Measurements from ENCODE around the gene TRAF1.
"Not testable (repeated sequence)": the region's sequence is repeated elsewhere in the genome, so short reads cannot be mapped to it uniquely, and the experiment has no call there.

The TRAF1 gene

DNA sequence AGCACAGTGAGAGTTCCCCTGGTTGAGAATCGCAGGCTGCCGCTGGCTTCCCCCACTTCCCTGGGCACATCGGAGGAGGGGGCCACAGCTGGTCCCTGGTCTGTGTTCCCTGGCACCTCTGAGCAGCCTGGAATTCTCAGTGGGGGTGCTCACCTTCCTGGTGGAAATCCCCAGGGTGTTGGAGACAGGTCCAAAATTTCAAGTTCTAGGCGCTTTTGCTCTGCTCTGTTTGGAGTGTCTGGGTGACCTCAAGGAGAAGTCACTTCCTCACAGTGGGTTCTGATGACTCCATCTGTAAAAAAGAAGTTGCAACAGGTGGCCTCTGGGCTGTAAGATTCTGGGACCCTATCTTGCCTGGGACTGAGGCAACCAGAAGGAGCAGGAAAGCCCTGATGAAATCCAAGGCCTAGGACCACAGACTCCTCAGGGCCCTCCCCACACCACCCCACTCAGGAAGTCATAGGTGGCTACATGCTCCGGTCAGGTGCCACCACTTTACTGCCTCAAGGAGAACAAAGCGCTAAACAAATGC is at the start of gene TRAF1:
Gene TRAF1, minus strand, starts transcription at position 400 of the 532 bp plus-strand sequence. CDS start 721 bp downstream, outside the sequence.
- DNase-seq: no peak

DNA sequence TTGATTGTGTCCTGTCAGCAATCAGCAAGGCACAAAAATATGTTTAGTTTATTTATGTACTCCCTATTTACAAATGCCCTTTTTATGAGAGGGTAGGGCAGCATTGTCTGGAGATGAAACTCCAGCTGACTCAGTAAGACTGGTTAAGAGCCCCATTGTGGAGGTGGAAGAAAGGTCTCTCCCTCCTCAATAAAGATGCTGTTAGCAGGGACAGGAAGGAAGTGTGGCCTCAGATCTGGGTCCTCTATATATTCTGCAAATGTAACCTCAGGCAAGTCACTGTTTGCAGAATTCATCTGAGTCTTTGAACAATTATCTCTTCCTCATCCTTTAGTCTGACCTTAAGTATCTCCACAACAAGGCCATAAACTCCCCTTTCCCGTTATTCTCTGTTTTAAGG is 48.3 kb upstream of the TRAF1 start:
- no peak for DNase-seq

- DNase-seq: no peak
These were observed 47.6 kb upstream of the TRAF1 start for GRCh38 chr9:120974181-120974580.

- no peak for DNase-seq
These were observed 45.3 kb upstream of the TRAF1 start for GRCh38 chr9:120971938-120972337.

DNA sequence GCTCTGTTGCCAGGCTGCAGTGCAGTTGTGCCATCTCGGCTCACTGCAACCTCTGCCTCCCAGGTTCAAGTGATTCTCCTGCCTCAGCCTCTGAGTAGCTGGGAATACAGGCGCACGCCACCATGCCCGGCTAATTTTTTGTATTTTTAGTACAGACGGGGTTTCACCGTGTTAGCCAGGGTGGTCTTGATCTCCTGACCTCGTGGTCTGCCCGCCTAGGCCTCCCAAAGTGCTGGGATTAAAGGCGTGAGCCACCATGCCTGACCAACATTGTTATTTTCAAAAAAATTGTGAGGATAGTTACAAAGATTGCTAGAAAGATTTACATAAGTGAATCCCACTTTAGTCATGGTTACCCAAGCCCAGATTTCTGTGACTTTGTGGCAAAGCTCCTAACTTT is 44.9 kb upstream of the TRAF1 start:
- not testable (repeated sequence) for DNase-seq

DNA sequence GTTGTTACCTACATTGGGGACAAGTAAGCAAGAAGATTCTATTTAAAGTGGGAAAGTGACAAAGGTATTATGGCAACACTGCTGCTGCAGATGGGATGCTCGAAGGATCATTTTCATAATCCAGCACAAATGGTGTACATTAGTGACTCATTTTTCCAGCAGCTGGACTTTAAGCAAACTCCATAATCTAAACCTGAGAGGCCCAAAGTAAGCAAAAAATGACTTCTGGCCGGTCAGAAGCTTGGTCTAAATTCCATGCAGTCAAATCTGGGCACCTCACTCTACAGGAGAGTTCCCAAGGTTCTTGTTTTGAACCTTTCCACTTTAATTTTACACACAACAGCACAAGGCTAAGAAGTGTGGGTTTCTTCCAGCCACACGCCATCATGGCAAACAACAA is 43.6 kb upstream of the TRAF1 start:
- no peak for DNase-seq

GRCh38 chr9:120966013-120966369 is 39.4 kb upstream of the TRAF1 start:
- DNase-seq: no peak

GRCh38 chr9:120965344-120966012 is 38.9 kb upstream of the TRAF1 start:
- peak; percentile 78 for DNase-seq

DNA sequence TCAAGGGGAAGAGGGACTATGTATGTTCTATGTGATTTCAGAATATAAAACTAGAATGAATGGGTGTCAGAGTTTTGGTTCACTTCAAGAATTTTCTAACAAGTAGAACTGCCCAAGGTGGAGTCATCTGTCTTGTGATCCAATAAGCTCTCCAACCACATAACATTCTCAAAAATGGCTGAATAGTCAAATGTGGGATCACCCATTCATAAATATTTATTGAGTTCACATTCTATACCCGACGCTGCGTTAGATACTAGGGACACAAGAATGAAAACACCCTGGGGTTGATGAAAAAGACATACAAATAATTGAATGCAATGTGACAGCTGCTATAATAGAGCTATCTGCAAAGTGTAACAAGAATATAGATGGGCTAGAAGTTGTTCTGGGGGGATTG is 35.3 kb upstream of the TRAF1 start:
- DNase-seq: no peak

DNA sequence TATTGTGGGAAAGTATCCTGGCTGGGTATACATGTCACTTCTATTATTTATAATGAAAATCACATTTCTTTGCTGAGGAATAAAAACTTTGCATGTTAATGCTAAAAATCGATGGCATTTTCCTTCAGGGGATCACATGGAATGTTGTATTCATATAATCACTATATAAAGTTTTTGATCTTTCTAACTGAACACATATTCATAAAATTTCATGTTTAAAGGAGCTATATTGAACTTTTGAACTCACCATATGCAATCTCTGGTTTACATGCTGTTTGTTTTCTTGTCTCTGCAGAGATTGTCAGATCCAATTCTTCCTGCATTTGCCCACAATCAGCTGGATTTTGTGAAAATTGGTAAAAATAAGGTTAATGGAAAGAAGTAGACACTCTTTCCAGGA is 33.4 kb upstream of the TRAF1 start:
- DNase-seq: no peak

DNA sequence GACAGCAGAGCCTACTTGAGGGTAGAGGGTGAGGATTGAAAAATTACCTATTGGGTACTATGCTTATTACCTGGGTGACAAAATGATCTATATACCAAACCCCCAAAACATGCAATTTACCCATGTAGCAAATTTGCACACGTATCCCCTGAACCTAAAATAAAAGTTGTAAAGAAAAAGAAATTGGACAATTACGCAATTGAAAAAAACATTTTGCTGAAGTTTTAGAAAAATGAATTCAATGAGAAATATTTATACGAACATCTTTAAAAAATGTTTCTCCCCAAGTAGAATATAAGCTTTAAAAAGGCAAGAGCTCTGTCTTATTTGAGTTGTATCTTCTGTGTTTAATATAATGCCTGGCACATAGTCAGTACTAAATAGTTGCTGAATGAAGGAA is 30.3 kb upstream of the TRAF1 start:
- DNase-seq: no peak

- DNase-seq: no peak
These were observed 25.5 kb upstream of the TRAF1 start for GRCh38 chr9:120951960-120952618.

DNA sequence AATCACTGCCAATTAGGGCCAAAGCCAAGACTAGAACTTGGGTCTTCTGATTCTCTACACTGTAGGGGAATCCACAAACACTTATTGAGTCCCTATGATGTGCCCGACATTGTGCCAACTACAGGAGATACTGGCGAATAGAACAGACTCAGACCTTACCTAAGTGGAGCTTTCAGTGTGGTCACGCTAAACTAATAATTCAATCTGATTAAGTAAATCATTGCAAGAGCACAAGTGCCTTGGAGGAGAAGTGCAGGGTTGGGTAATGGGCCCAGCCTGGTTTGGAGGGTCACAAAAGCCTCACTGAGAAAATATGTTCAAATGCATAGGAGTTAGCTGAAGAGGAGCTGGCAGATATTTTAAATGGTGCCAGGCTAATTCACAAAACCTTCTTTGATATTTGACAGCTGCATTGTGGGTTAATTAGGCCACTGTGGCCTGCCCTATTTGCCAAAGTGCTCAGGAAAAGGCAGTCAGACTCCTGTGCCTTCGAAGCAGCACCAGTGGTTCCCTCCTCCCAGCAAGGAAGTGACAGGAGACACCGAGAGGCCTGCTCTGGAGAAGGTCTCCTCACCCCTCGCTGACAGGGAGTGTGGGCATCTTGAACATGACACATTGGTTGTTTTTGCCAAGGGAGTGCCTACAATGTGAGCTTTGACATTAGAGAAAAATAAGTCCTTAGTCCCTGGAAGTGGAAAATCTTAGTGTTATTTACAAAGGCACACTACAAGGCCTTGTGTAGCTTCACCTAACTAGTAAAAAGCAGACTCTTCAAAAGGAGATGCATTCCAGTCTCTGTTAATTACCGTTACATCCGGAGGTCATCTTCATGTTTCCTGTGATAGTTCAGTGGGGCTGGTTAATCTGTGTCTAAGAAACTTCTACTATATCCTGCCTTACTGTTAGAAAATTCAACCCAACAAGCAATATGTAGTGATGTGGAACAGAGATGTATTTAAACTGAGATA is 24.1 kb upstream of the TRAF1 start:
- DNase-seq: no peak

DNA sequence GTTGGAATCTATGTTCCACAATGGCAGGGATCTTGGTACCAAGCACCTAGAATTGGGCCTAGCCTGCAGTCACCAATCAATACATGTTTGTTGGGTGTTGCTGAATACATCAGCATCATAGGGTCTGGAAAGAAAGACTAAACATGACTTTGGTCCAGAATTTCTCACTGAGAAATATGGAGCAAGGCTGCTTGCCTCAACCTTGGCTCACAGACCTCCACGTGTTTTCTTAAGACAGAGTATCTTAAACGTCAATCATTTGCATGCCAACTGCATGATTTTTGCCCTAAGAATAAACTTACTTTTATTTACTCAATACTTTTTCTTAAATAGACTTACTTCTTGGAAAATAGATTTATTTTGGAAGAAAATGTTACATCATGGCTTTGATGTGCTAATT is 22.7 kb upstream of the TRAF1 start:
- DNase-seq: no peak

- no peak for DNase-seq
These were observed 22.2 kb upstream of the TRAF1 start for GRCh38 chr9:120948824-120949223.

- DNase-seq: no peak
These were observed 20.6 kb upstream of the TRAF1 start for GRCh38 chr9:120947222-120947621.

GRCh38 chr9:120946259-120946658 is 19.7 kb upstream of the TRAF1 start:
- DNase-seq: no peak

DNA sequence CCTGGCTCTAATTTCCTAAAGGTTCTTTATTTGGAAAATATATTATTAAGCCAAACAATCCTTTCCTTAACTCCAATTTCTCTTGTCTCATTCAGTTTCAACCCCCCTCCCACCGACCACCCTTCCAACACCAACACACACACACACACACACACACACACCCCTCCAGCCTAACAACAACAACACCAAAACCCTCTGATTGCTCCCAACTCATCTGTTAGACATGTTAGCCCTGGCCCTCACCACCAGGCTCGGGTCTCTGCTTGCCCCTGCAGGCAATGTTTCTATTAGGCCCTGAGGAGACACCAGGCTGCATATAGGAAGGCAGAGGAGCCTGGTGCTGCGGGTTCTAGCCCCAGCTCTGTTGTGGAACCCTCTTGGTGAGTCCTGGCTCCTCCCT is 18.4 kb upstream of the TRAF1 start:
- no peak for DNase-seq

DNA sequence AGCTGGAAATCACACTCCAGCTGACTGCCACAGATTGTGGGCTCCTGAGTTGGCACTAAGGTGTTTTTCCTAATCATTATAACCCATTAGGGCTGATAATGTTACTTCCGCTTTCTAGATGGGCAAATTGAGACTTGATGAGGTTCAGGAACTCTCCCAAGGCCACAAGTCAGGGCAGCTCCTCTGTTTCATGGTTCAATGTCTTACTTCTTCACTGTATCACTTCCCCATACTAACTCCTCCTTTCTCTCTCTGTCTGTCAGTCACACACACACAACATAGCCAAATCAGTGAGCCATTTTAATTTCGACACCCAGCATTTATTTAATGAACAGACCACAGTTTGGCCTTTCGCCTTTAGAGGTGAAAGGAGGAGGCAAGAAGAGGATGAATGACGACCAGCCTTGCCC is 17.8 kb upstream of the TRAF1 start:
- DNase-seq: no peak

GRCh38 chr9:120942186-120943001 is 15.8 kb upstream of the TRAF1 start:
- no peak for DNase-seq

- DNase-seq: no peak
These were observed 14.6 kb upstream of the TRAF1 start for GRCh38 chr9:120941046-120941770.

- DNase-seq: no peak
These were observed 14.0 kb upstream of the TRAF1 start for GRCh38 chr9:120940573-120940972.

Measured in left hindlimb (tissue), 1 donor.